Vagina (tissue), 2 donors: ENCODE results near the gene PNPLA1. TPM values are rescaled to one million over a fixed set of nuclear protein-coding genes. Genes with fewer than 3 reads are reported as not detected.

Source experiments
- DNase-seq, 2 donors: peaks; one replicate each; pipeline ENCODE4 v3.0.0-alpha.2; 2017; ENCODE audit errors: extremely low spot score in 2 of 2
- H3K27ac ChIP-seq: fragments of 200-600 bp; sonication (generic); one replicate; pipeline ENCODE4 v1.5.1; 2019
- H3K27me3 ChIP-seq: fragments of 200-600 bp; sonication (generic); one replicate; pipeline ENCODE4 v1.5.1; 2019
- H3K36me3 ChIP-seq, 2 donors: fragments of 200-600 bp; sonication (generic); one replicate each; pipeline ENCODE4 v1.5.1; 2017 to 2019
- H3K4me1 ChIP-seq: fragments of 200-600 bp; sonication (generic); one replicate; pipeline ENCODE4 v1.5.1; 2019
- H3K4me3 ChIP-seq, 2 donors: fragments of 200-600 bp; sonication (generic); 1 replicate in 1 of 2; 2 replicates in 1 of 2; pipeline ENCODE4 v1.5.1; 2016 to 2019
- H3K9me3 ChIP-seq: fragments of 200-600 bp; sonication (generic); one replicate; pipeline ENCODE4 v1.5.1; 2019
- POLR2A ChIP-seq, 2 donors: fragments of 450-650 bp; IDR thresholded peaks; one replicate each; pipeline ENCODE4 v1.6.1; 2017; ENCODE audit warnings: antibody characterized with exemption in 2 of 2, mild to moderate bottlenecking in 2 of 2, moderate library complexity in 2 of 2
- POLR2AphosphoS5 ChIP-seq, 2 donors: sonication (generic); formaldehyde crosslinking; IDR thresholded peaks; one replicate each; pipeline ENCODE4 v1.9.0; 2017; ENCODE audit warnings: antibody characterized with exemption in 2 of 2, mild to moderate bottlenecking in 2 of 2, low read depth in 1 of 2; ENCODE audit not compliant: insufficient read depth in 1 of 2
- intact Hi-C: fragments of 100-400 bp; cut with DNase I; formaldehyde crosslinking; loops from one replicate; pipeline ENCODE4 v1.15.1; 2023
- total RNA-seq: library from RNA; depleted of rRNA; stranded (reverse); fragments of >200 nt; gene quantifications from one replicate; pipeline ENCODE4 v1.2.3, GENCODE V29; 2016
- TF ChIP-seq, protein P1 (sequence below), 3 experiments: fragments of 450-650 bp in 2 of 3; fragments of 200-600 bp in 1 of 3; sonication (generic) in 1 of 3; IDR thresholded peaks; one replicate each; pipeline ENCODE4 v1.5.1; 2017 to 2019; ENCODE audit warnings: antibody characterized with exemption in 3 of 3, mild to moderate bottlenecking in 2 of 3, moderate library complexity in 2 of 3

PNPLA1 gene
- total RNA-seq, 1 donor from 2014 or later, result not detected

DNA sequence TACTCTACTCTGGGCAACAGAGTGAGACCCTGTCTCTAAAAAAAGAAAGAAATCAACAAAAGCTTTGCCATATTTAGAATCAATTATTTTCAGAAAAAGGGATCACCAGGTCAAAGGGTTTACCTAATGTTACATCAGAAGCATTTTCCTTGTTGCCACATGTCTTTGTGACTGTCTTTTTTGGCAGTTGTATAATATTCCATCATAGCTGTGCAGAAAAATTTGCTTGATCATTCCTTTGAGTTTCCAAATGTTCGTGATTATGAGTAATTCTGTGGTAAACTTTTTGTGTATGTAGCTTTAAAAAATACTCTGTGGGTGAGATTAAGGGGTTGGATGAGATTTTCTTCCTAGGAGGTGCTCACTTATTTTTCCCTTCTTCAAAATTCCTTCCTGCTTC lies 26.4 kb downstream of the PNPLA1 start:
- no peaks in the 10 kb centered on the region for H3K4me1 ChIP-seq
- H3K4me3 ChIP-seq, result no peak overlapping the region
- TF ChIP-seq POLR2A (IDR thresholded peaks at IDR 0.05), result no peak
- no peak for TF ChIP-seq POLR2AphosphoS5 (IDR thresholded peaks at IDR 0.05; ENCODE audit: insufficient read depth in 1 of 2, low read depth in 1 of 2)
- TF ChIP-seq, protein P1, sequence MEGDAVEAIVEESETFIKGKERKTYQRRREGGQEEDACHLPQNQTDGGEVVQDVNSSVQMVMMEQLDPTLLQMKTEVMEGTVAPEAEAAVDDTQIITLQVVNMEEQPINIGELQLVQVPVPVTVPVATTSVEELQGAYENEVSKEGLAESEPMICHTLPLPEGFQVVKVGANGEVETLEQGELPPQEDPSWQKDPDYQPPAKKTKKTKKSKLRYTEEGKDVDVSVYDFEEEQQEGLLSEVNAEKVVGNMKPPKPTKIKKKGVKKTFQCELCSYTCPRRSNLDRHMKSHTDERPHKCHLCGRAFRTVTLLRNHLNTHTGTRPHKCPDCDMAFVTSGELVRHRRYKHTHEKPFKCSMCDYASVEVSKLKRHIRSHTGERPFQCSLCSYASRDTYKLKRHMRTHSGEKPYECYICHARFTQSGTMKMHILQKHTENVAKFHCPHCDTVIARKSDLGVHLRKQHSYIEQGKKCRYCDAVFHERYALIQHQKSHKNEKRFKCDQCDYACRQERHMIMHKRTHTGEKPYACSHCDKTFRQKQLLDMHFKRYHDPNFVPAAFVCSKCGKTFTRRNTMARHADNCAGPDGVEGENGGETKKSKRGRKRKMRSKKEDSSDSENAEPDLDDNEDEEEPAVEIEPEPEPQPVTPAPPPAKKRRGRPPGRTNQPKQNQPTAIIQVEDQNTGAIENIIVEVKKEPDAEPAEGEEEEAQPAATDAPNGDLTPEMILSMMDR (IDR thresholded peaks at IDR 0.05), result no peak
- intact Hi-C loops, result no loop called here
- no peak overlapping the region for H3K27ac ChIP-seq
- no peaks in the 10 kb centered on the region for H3K9me3 ChIP-seq
- H3K27me3 ChIP-seq, result no peaks in the 10 kb centered on the region
- no peaks in the 10 kb centered on the region for H3K36me3 ChIP-seq
- DNase-seq, result no peak

DNA sequence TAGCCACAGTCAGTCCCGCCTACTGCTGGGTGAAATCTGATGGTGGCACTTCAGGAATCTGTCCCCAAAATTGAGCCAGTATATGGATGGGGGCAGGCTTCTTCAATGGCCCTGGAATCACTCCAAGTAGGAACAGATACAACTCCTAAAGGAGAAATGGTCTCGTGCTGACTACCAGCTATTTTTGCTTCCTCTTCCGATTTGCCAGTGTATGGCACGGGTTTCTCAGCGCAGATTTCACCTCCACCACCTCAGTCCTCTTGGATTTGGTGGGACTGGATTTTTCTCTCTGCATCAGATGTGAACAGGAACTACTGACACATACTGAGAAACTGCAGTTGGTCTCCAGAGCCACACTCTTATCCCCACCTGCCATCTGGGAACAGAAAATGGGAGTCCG lies 27.2 kb downstream of the PNPLA1 start:
- no peaks in the 10 kb centered on the region for H3K4me1 ChIP-seq
- no peaks in the 10 kb centered on the region for H3K36me3 ChIP-seq
- H3K9me3 ChIP-seq, result no peaks in the 10 kb centered on the region
- H3K27me3 ChIP-seq, result no peaks in the 10 kb centered on the region
- no peak for DNase-seq
- H3K27ac ChIP-seq, result no peak overlapping the region
- no peak overlapping the region for H3K4me3 ChIP-seq
- intact Hi-C loops, result no loop called here
- TF ChIP-seq, protein P1 (IDR thresholded peaks at IDR 0.05), result no peak
- TF ChIP-seq POLR2A (IDR thresholded peaks at IDR 0.05) (no peak), POLR2AphosphoS5 (IDR thresholded peaks at IDR 0.05; ENCODE audit: insufficient read depth in 1 of 2, low read depth in 1 of 2) (no peak)

DNA sequence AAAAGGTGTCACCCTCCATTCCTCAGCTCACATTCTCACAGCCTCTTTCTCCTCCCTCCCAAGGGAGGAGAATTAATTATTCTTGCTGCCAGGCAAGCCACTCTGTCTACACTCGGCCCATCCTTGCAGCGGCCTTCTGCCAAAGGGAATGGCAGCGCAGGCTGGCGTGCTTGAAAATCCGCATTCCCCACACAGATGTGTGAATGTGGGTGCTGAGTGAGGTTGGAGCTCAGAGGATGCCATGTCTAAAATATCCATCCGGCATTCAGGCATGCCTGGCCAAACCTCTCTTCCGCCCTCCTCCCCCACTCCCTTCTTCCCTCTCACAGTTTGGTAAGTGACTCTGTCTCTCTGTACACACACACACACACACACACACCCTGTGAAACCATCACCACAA lies 27.7 kb downstream of the PNPLA1 start:
- intact Hi-C loops, result no loop called here
- H3K4me3 ChIP-seq, result no peak overlapping the region
- no peaks in the 10 kb centered on the region for H3K27me3 ChIP-seq
- H3K27ac ChIP-seq, result no peak overlapping the region
- TF ChIP-seq POLR2A (IDR thresholded peaks at IDR 0.05), result no peak
- TF ChIP-seq POLR2AphosphoS5 (IDR thresholded peaks at IDR 0.05; ENCODE audit: insufficient read depth in 1 of 2, low read depth in 1 of 2), result no peak
- TF ChIP-seq, protein P1 (IDR thresholded peaks at IDR 0.05), result no peak
- no peak for DNase-seq
- no peaks in the 10 kb centered on the region for H3K9me3 ChIP-seq
- H3K36me3 ChIP-seq, result no peaks in the 10 kb centered on the region
- no peaks in the 10 kb centered on the region for H3K4me1 ChIP-seq

DNA sequence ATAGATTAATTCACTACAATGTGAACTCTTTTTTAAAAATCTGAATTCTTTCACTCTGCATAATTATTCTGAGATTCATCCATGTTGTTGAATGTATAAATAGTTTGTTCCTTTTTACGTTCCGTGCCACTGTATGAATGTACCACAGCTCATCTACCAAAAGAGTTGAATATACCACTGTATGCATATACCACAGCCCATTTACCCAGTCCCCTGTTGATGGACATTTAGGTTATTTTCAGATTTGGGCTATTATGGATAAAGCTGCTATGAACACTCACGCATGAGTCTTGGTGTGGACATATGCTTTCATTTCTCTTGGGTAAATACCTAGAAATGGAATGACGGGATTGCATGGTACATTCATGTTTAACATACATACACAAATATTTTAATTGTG lies 28.2 kb downstream of the PNPLA1 start:
- Histone ChIP-seq H3K9me3 (no peaks in the 10 kb centered on the region), H3K27me3 (no peaks in the 10 kb centered on the region), H3K4me3 (no peak overlapping the region), H3K27ac (no peak overlapping the region), H3K4me1 (no peaks in the 10 kb centered on the region), H3K36me3 (no peaks in the 10 kb centered on the region)
- TF ChIP-seq POLR2A (IDR thresholded peaks at IDR 0.05), result no peak
- TF ChIP-seq, protein P1 (IDR thresholded peaks at IDR 0.05), result no peak
- intact Hi-C loops, result no loop called here
- DNase-seq, result no peak

DNA sequence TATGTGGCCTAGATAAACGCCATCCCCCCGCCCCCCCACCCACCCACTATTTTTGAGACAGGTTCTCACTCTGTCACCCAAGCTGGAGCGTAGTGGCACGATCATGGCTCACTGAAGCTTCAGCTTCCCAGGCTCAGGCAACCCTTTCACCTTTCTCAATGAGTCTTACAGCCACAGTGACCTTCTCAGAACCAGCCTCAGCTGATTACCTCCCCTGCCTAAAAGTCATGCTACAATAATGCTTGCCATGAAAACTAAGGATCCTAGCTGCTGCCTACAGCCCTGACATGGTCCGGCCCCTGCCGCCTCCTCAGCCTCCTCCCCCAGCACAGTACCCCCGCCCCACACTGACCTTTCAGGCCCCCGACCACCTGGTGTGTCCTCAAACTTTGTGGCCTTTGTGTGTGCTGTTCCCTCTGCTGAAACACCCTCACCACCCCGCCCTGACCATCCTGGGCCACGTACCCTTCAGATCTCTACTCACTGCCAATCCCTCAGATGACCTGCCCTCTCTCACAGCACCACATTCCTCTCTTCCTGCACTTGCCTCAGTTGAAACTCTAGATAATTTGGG lies 31.3 kb downstream of the PNPLA1 start:
- Histone ChIP-seq H3K4me1 (no peaks in the 10 kb centered on the region), H3K27me3 (no peaks in the 10 kb centered on the region), H3K4me3 (no peak overlapping the region), H3K36me3 (no peaks in the 10 kb centered on the region), H3K9me3 (no peaks in the 10 kb centered on the region), H3K27ac (no peak overlapping the region)
- TF ChIP-seq, protein P1 (IDR thresholded peaks at IDR 0.05), result no peak
- TF ChIP-seq POLR2AphosphoS5 (IDR thresholded peaks at IDR 0.05; ENCODE audit: insufficient read depth in 1 of 2, low read depth in 1 of 2), result no peak
- no peak for TF ChIP-seq POLR2A (IDR thresholded peaks at IDR 0.05)
- no peak for DNase-seq
- intact Hi-C loops, result loop anchor here (5.0 kb wide), 1 partner anchor 61 kb away; no protein-coding TSS in a partner anchor
